Immature natural killer cell (primary cell): ENCODE results near the gene SYT2. TPM values are rescaled to one million over a fixed set of nuclear protein-coding genes. Genes with fewer than 3 reads are reported as not detected.

ENCODE experiments used
- DNase-seq, 3 donors: peaks; one replicate each; pipeline ENCODE4 v3.0.0; 2022; ENCODE audit warnings: mixed read lengths in 1 of 3
- H3K27ac Mint-ChIP-seq, 6 donors: one replicate each; pipeline ENCODE4 v1.8.0; 2020; ENCODE audit warnings: mixed read lengths in 6 of 6, mild to moderate bottlenecking in 5 of 6, inconsistent platforms in 4 of 6, moderate library complexity in 3 of 6
- H3K27me3 Mint-ChIP-seq, 3 donors: one replicate each; pipeline ENCODE4 v1.8.0; 2020 to 2021; ENCODE audit warnings: low read depth in 3 of 3, mild to moderate bottlenecking in 3 of 3, mixed read lengths in 3 of 3, moderate library complexity in 3 of 3, inconsistent platforms in 1 of 3
- H3K36me3 Mint-ChIP-seq, 3 donors: one replicate each; pipeline ENCODE4 v1.8.0; 2020; ENCODE audit warnings: mixed read lengths in 3 of 3, inconsistent platforms in 2 of 3, mild to moderate bottlenecking in 2 of 3
- H3K4me1 Mint-ChIP-seq, 2 donors: one replicate each; pipeline ENCODE4 v1.8.0; 2020; ENCODE audit warnings: inconsistent platforms in 2 of 2, mild to moderate bottlenecking in 2 of 2, mixed read lengths in 2 of 2, moderate library complexity in 1 of 2
- H3K4me3 Mint-ChIP-seq, 5 donors: one replicate each; pipeline ENCODE4 v1.8.0; 2020; ENCODE audit warnings: mild to moderate bottlenecking in 5 of 5, mixed read lengths in 5 of 5, inconsistent platforms in 3 of 5, moderate library complexity in 3 of 5
- H3K9me3 Mint-ChIP-seq, 6 donors: one replicate each; pipeline ENCODE4 v1.8.0; 2020; ENCODE audit warnings: mild to moderate bottlenecking in 6 of 6, mixed read lengths in 6 of 6, inconsistent platforms in 4 of 6, moderate library complexity in 3 of 6
- polyA plus RNA-seq, 3 donors: library from polyadenylated mRNA; unstranded; fragments of 300-500 nt; fragmentation: Illumina TruSeq; gene quantifications; one replicate each; pipeline ENCODE4 v1.2.3, GENCODE V29; 2021

The SYT2 gene
- polyA plus RNA-seq, 3 donors from 2014 or later, result 0.09 TPM; not detected in 2

DNA sequence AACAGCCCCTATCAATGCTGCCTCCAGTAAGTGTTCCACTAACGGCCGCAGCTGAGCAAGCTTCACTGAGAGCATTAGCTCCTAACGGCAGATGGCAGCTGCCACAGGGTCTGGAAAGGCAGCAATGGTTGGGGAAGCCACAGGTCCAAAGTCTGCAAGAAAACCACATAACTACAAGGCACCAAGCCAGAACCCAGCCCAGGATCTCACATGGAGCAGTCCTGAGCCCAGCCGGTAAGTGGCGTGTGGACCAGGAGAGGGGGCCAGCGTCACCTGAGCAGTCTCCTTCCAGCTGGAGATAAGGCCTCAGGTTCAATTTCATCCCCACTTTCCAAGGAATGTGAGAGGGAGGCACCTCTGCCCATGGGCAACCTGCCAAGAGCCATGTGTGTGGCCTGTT is 13.2 kb downstream of the SYT2 start:
- Mint-ChIP-seq H3K9me3 (peaks cover 0 to 4% (median 0%) of the 10 kb centered on the region in 6 donors), H3K4me1 (peaks cover 6 to 7% of the 10 kb centered on the region in 2 donors), H3K27ac (no peak overlapping the region), H3K36me3 (no peaks in the 10 kb centered on the region), H3K4me3 (no peak overlapping the region), H3K27me3 (peaks cover 6 to 12% (median 12%) of the 10 kb centered on the region in 3 donors)
- DNase-seq, result no peak

- no peak overlapping the region for H3K27ac Mint-ChIP-seq
- no peak for DNase-seq
- peaks cover 11 to 16% (median 15%) of the 10 kb centered on the region in 3 donors for H3K27me3 Mint-ChIP-seq
These were observed 15.9 kb downstream of the SYT2 start for GRCh38 chr1:202694314-202694713.

DNA sequence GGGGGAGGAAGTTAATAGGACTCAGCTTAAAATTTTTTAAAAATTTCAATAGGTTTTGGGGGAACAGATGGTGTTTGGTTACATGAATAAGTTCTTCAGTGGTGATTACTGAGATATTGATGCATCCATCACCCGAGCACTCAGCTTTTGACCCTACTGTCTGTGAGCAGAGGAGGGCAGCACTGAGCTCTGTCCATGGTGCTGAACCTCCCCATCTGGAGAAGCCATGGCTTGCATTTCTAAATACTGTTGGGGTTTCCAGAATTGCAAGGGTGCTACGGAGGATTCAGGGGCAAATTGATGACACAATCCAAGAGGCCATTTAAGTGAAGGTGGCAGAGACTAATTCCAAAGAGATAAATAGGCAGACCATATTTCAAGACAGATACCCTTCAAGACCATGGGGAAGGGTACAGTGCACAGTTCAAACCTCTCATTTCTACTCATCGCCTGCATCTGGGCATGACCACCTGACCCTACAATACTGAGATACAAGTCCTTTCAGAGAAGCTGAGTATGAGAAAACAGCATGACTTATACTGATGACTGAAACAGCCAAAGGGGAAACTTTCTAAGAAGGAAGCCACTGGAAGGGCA is 17.2 kb downstream of the SYT2 start:
- H3K9me3 Mint-ChIP-seq, result peaks cover 0 to 4% (median 0%) of the 10 kb centered on the region in 6 donors
- H3K27me3 Mint-ChIP-seq, result peaks cover 11 to 16% (median 15%) of the 10 kb centered on the region in 3 donors
- no peak overlapping the region for H3K27ac Mint-ChIP-seq
- H3K36me3 Mint-ChIP-seq, result no peaks in the 10 kb centered on the region
- peaks cover under 1% of the 10 kb centered on the region in 2 donors for H3K4me1 Mint-ChIP-seq
- DNase-seq, result peak; percentile 43 to 63 (median 46)
- H3K4me3 Mint-ChIP-seq, result no peak overlapping the region

More at GRCh38 chr1:202694314-202694713, 15.9 kb downstream of the SYT2 start:
- peaks cover 6 to 7% of the 10 kb centered on the region in 2 donors for H3K4me1 Mint-ChIP-seq
- no peak overlapping the region for H3K4me3 Mint-ChIP-seq
- H3K9me3 Mint-ChIP-seq, result peaks cover 0 to 4% (median 0%) of the 10 kb centered on the region in 6 donors
- H3K36me3 Mint-ChIP-seq, result no peaks in the 10 kb centered on the region

GRCh38 chr1:202691816-202692215 is 18.4 kb downstream of the SYT2 start:
- H3K4me1 Mint-ChIP-seq, result no peaks in the 10 kb centered on the region
- DNase-seq, result no peak
- H3K9me3 Mint-ChIP-seq, result peaks cover 0 to 5% (median 0%) of the 10 kb centered on the region in 6 donors
- no peaks in the 10 kb centered on the region for H3K36me3 Mint-ChIP-seq
- no peak overlapping the region for H3K27ac Mint-ChIP-seq
- H3K4me3 Mint-ChIP-seq, result no peak overlapping the region
- peaks cover 11 to 18% (median 15%) of the 10 kb centered on the region in 3 donors for H3K27me3 Mint-ChIP-seq

DNA sequence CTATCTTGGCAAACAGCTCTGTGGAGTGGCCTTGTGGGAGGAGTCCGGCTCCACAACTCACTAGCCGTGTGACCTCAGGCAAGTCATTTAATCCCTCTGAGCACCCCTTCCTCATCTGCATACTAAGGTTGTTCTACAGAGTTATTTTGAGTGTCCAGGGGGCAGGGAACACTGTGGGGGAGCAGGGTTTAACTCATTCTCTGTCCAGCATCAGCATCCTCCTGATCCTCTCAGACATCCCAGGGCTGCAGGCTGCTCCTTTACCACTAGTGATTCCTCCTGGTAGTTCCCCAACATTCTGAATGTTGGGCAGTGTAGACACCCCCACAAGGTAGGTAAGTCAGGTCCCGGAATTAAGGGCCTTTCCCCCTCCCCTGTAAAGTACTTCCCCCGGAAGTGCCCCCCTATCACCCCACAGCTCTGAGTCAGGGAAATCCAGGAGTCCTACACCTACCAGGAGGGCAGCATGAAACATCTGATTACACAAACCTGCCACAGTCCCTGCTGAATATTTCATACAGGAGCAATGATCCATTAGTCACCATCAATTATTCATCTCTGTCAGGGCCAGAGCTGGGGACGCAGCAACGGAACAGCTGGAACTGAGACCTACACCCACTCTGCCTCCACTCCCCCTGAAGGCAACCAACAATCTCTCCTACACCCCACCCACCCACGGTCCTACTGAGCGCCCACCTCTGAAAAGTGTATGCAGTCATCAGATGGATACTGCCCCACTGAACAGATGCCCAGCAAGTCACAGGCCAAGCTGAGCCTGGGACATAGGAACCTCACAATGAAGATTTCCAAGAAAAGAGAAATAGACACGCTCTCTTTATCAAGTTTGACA is 20.5 kb downstream of the SYT2 start:
- H3K4me3 Mint-ChIP-seq, result no peak overlapping the region
- H3K27ac Mint-ChIP-seq, result no peak overlapping the region
- peaks cover 0 to 8% (median 0%) of the 10 kb centered on the region in 6 donors for H3K9me3 Mint-ChIP-seq
- no peak for DNase-seq
- no peaks in the 10 kb centered on the region for H3K36me3 Mint-ChIP-seq
- H3K4me1 Mint-ChIP-seq, result no peaks in the 10 kb centered on the region
- peaks cover 9 to 19% (median 11%) of the 10 kb centered on the region in 3 donors for H3K27me3 Mint-ChIP-seq

DNA sequence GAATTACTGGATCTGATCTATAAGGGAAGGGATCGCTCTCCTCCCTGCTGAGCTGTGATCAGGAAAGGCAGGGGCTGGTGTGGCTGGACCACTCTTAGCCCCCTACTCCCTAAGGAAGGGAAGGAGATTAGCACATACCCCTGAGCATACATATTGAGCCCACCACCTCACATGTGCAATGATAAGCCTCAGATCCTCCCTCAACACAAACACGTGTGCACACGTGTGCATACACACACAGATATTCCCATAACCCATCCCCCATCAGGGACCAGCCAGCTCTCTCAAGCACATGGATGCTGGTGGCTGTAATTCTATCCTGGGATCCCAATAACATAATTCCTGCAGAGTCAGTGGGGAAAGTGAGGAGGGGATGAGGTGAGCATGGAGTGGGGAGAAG is 21.2 kb downstream of the SYT2 start:
- Mint-ChIP-seq H3K4me1 (no peaks in the 10 kb centered on the region), H3K27me3 (peaks cover 9 to 17% (median 14%) of the 10 kb centered on the region in 3 donors), H3K4me3 (no peak overlapping the region), H3K9me3 (peaks cover 0 to 8% (median 0%) of the 10 kb centered on the region in 6 donors), H3K36me3 (no peaks in the 10 kb centered on the region), H3K27ac (no peak overlapping the region)
- no peak for DNase-seq

GRCh38 chr1:202688401-202688800 is 21.9 kb downstream of the SYT2 start:
- Mint-ChIP-seq H3K27me3 (peaks cover 9 to 17% (median 14%) of the 10 kb centered on the region in 3 donors), H3K27ac (no peak overlapping the region), H3K4me3 (no peak overlapping the region), H3K4me1 (no peaks in the 10 kb centered on the region), H3K36me3 (no peaks in the 10 kb centered on the region), H3K9me3 (peaks cover 0 to 8% (median 0%) of the 10 kb centered on the region in 6 donors)
- DNase-seq, result no peak

DNA sequence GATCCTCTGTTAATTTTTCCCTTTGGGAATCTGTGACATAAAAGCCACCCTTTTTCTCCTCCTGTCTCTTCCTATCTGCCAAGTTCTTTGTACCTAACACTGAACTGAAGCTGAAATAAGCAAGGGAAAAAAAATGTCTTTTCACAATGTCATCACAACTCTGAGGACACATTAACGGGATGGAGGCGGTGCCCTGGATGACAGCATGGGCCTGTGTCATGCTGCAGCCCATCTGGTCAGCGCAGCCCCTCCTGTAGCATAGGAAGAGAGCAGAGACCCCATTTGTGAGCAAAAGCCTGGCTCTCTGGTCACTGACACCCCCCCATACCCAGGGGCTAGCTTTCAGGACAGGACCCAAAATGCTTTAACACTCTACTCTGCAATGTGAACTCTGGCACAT is 22.5 kb downstream of the SYT2 start:
- Mint-ChIP-seq H3K36me3 (no peaks in the 10 kb centered on the region), H3K9me3 (peaks cover 0 to 4% (median 0%) of the 10 kb centered on the region in 6 donors), H3K4me1 (no peaks in the 10 kb centered on the region), H3K27me3 (peaks cover 6 to 16% (median 10%) of the 10 kb centered on the region in 3 donors), H3K27ac (no peak overlapping the region), H3K4me3 (no peak overlapping the region)
- DNase-seq, result no peak

DNA sequence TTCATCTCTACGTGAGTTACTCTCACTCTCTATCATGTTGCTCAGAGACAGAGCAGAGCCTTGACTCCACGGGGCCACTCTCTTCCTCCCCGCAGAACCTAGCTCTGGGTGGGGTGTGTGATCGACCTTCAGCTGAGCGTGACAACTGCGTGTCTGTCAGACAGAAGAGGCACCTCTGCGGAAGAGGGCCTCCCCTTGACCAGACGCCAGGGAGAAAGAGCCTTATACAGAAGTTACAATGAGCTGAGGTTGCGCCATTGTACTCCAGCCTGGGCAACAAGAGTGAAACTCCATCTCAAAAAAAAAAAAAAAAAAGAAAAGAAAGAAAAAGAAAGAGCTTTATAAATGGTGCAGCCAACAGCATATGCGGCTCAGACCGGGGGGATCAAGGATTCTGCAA is 22.9 kb downstream of the SYT2 start:
- no peak overlapping the region for H3K4me3 Mint-ChIP-seq
- peaks cover 0 to 4% (median 0%) of the 10 kb centered on the region in 6 donors for H3K9me3 Mint-ChIP-seq
- H3K27me3 Mint-ChIP-seq, result peaks cover 6 to 16% (median 10%) of the 10 kb centered on the region in 3 donors
- H3K36me3 Mint-ChIP-seq, result no peaks in the 10 kb centered on the region
- H3K4me1 Mint-ChIP-seq, result no peaks in the 10 kb centered on the region
- no peak for DNase-seq
- H3K27ac Mint-ChIP-seq, result no peak overlapping the region

GRCh38 chr1:202685641-202686040 is 24.6 kb downstream of the SYT2 start:
- Mint-ChIP-seq H3K4me1 (no peaks in the 10 kb centered on the region), H3K4me3 (no peak overlapping the region), H3K9me3 (peaks cover 0 to 5% (median 0%) of the 10 kb centered on the region in 6 donors), H3K27me3 (peaks cover 6 to 16% (median 10%) of the 10 kb centered on the region in 3 donors), H3K36me3 (no peaks in the 10 kb centered on the region), H3K27ac (no peak overlapping the region)
- no peak for DNase-seq

GRCh38 chr1:202684716-202685115 is 25.5 kb downstream of the SYT2 start:
- Mint-ChIP-seq H3K9me3 (peaks cover 0 to 5% (median 0%) of the 10 kb centered on the region in 6 donors), H3K4me1 (no peaks in the 10 kb centered on the region), H3K27me3 (peaks cover 2 to 11% (median 6%) of the 10 kb centered on the region in 3 donors), H3K36me3 (no peaks in the 10 kb centered on the region), H3K27ac (no peak overlapping the region), H3K4me3 (no peak overlapping the region)
- DNase-seq, result no peak

DNA sequence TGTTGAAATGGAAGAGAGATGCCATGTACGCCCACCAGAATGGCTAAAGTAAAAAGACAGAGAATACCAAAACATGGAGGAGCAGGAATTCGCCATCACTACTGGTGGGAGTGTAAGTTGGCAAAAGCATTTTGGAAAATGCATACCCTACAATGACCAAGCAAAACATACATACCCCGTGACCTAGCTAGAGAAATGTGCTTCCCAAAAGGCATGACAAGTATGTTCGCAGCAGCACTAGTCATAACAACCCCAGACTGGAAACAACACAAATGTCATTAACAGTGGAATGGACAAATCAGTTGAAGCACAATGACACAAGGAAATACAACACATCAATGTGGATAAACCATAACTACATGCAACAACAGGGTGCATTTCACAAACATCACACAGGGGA is 27.2 kb downstream of the SYT2 start:
- peaks cover 0 to 5% (median 0%) of the 10 kb centered on the region in 6 donors for H3K9me3 Mint-ChIP-seq
- no peaks in the 10 kb centered on the region for H3K4me1 Mint-ChIP-seq
- no peak overlapping the region for H3K27ac Mint-ChIP-seq
- DNase-seq, result no peak
- H3K27me3 Mint-ChIP-seq, result peaks cover 2 to 13% (median 6%) of the 10 kb centered on the region in 3 donors
- no peak overlapping the region for H3K4me3 Mint-ChIP-seq
- H3K36me3 Mint-ChIP-seq, result no peaks in the 10 kb centered on the region

GRCh38 chr1:202682477-202682876 is 27.8 kb downstream of the SYT2 start:
- Mint-ChIP-seq H3K9me3 (peaks cover 0 to 5% (median 0%) of the 10 kb centered on the region in 6 donors), H3K4me1 (no peaks in the 10 kb centered on the region), H3K27ac (no peak overlapping the region), H3K36me3 (no peaks in the 10 kb centered on the region), H3K27me3 (peaks cover 2 to 10% (median 6%) of the 10 kb centered on the region in 3 donors), H3K4me3 (no peak overlapping the region)
- no peak for DNase-seq
